NB4 (cell line): ENCODE results near the gene LTBP4.

Experiments
- CTCF ChIP-seq: IDR thresholded peaks from one replicate; pipeline ENCODE4 v1.5.1; 2012; ENCODE audit warnings: low read depth, low read length
- POLR2A ChIP-seq: IDR thresholded peaks from 2 replicates; pipeline ENCODE4 v1.6.1; 2011; ENCODE audit warnings: mild to moderate bottlenecking; ENCODE audit not compliant: insufficient read length; ENCODE audit errors: extremely low read depth

GRCh38 chr19:40667602-40668001 lies 66.4 kb downstream of the LTBP4 start:
- TF ChIP-seq CTCF (no peak), POLR2A (no peak)
